OCI-LY7 (cell line): ENCODE data around the gene MYH7. TPM values are rescaled to one million over a fixed set of nuclear protein-coding genes. Genes with fewer than 3 reads are reported as not detected.
"Not testable (repeated sequence)": the region's sequence is repeated elsewhere in the genome, so short reads cannot be mapped to it uniquely, and the experiment has no call there.

Experiments
- BruUV-seq: library from RNA; stranded (reverse); fragments of 400-500 nt; replicated peaks from 2 replicates; lab custom pipeline; 2021; lab: Mats Ljungman, UMichigan
- CTCF ChIA-PET: fragments of 300-600 bp; sonication (Branson Sonifier 250); formaldehyde crosslinking; loops from one replicate; lab custom pipeline; 2022; ENCODE audit warnings: antibody characterized with exemption; ENCODE audit not compliant: unreplicated experiment; lab: Charles Lee
- POLR2A ChIA-PET: fragments of 300-600 bp; sonication (Branson Sonifier 250); formaldehyde crosslinking; loops from one replicate; lab custom pipeline; 2022; ENCODE audit warnings: antibody characterized with exemption; lab: Charles Lee
- DNase-seq: peaks from one replicate; pipeline ENCODE4 v3.0.0-alpha.2; 2015; ENCODE audit warnings: low spot score
- H2AFZ ChIP-seq: fragments of 200-600 bp; sonication (generic), shearing (Covaris generic); 2 replicates; pipeline ENCODE4 v1.6.1; 2014; ENCODE audit warnings: mild to moderate bottlenecking, antibody characterized with exemption, low read length, moderate library complexity
- H3K27ac ChIP-seq: fragments of 200-600 bp; sonication (generic); 2 replicates; pipeline ENCODE4 v1.5.1; 2014; ENCODE audit warnings: mixed run types, low read depth, mild to moderate bottlenecking, moderate library complexity, low read length, inconsistent platforms; ENCODE audit not compliant: poor library complexity, severe bottlenecking
- H3K36me3 ChIP-seq: fragments of 200-600 bp; sonication (generic); 2 replicates; pipeline ENCODE4 v1.6.1; 2014; ENCODE audit warnings: mild to moderate bottlenecking, antibody characterized with exemption, low read length, moderate library complexity, mixed read lengths; ENCODE audit not compliant: insufficient read depth
- H3K4me1 ChIP-seq: fragments of 200-600 bp; sonication (generic); 2 replicates; pipeline ENCODE4 v1.5.1; 2014; ENCODE audit warnings: mild to moderate bottlenecking, low read length; ENCODE audit not compliant: insufficient read depth, poor library complexity, severe bottlenecking
- H3K4me2 ChIP-seq: fragments of 200-600 bp; sonication (generic); 2 replicates; pipeline ENCODE4 v1.6.1; 2014; ENCODE audit warnings: mild to moderate bottlenecking, low read length
- H3K4me3 ChIP-seq: fragments of 200-600 bp; sonication (generic); 2 replicates; pipeline ENCODE4 v1.5.1; 2014; ENCODE audit warnings: mild to moderate bottlenecking, low read depth, low read length; ENCODE audit not compliant: poor library complexity, severe bottlenecking
- H3K79me2 ChIP-seq: fragments of 200-600 bp; sonication (generic); 2 replicates; pipeline ENCODE4 v1.6.1; 2016; ENCODE audit warnings: low read depth, mild to moderate bottlenecking, low read length, moderate library complexity, mixed read lengths; ENCODE audit not compliant: insufficient read depth
- H3K9me2 ChIP-seq: fragments of 200-600 bp; sonication (generic); 2 replicates; pipeline ENCODE4 v1.6.1; 2016; ENCODE audit warnings: mild to moderate bottlenecking, low read length, mixed read lengths; ENCODE audit not compliant: insufficient read depth
- H3K9me3 ChIP-seq: fragments of 200-600 bp; sonication (generic); 2 replicates; pipeline ENCODE4 v1.6.1; 2014; ENCODE audit warnings: mild to moderate bottlenecking, mixed run types, low read length, mixed read lengths
- H4K20me1 ChIP-seq: fragments of 200-600 bp; sonication (generic); 2 replicates; pipeline ENCODE4 v1.6.1; 2014; ENCODE audit warnings: mild to moderate bottlenecking, antibody characterized with exemption, low read length, moderate library complexity, mixed read lengths; ENCODE audit not compliant: insufficient read depth
- CTCF ChIP-seq: fragments of 200-600 bp; sonication (generic); conservative IDR thresholded peaks from 2 replicates; pipeline ENCODE4 v1.5.1; 2014; ENCODE audit warnings: mild to moderate bottlenecking, antibody characterized with exemption, low read length, moderate library complexity, mixed read lengths
- EZH2phosphoT487 ChIP-seq: fragments of 200-600 bp; sonication (generic); IDR thresholded peaks from 2 replicates; pipeline ENCODE4 v1.6.1; 2018; ENCODE audit warnings: low read depth, borderline replicate concordance, mild to moderate bottlenecking, mixed run types, antibody characterized with exemption, low read length, moderate library complexity, mixed read lengths
- intact Hi-C: fragments of 100-400 bp; cut with micrococcal nuclease; formaldehyde crosslinking; loops from one replicate; pipeline ENCODE4 v1.10.0; 2022; ENCODE audit not compliant: unreplicated experiment
- total RNA-seq, 2 experiments: library from RNA; depleted of rRNA in 1 of 2; stranded (reverse); fragments of >200 nt in 1 of 2; shearing (Covaris generic) in 1 of 2; gene quantifications; 2 replicates each; pipeline ENCODE4 v1.2.3, GENCODE V29; 2014 to 2022

Gene MYH7
- total RNA-seq, 2 experiments from 2014 or later: not detected

GRCh38 chr14:23402296-23403138, 32.9 kb downstream of the MYH7 start:
- no peaks in the 10 kb centered on the region for H3K9me2 ChIP-seq
- no peaks in the 10 kb centered on the region for H3K9me3 ChIP-seq
- no peak for DNase-seq
- POLR2A ChIA-PET: interaction anchor here (0.5 kb wide), 1 partner anchor 197 kb away, joined by 6 read pairs; no protein-coding TSS in a partner anchor
- no peak overlapping the region for H3K4me2 ChIP-seq
- BruUV-seq: no TSS peak
- no peak overlapping the region for H3K4me3 ChIP-seq
- TF ChIP-seq EZH2phosphoT487 (no peak), CTCF (no peak)
- no peak overlapping the region for H2AFZ ChIP-seq
- CTCF ChIA-PET: no interaction called here
- no peak overlapping the region for H3K27ac ChIP-seq
- no peaks in the 10 kb centered on the region for H4K20me1 ChIP-seq
- H3K4me1 ChIP-seq: no peaks in the 10 kb centered on the region
- no peaks in the 10 kb centered on the region for H3K36me3 ChIP-seq
- intact Hi-C loops: no loop called here
- H3K79me2 ChIP-seq: no peaks in the 10 kb centered on the region

- DNase-seq: no peak
- no peaks in the 10 kb centered on the region for H3K9me2 ChIP-seq
- H3K36me3 ChIP-seq: no peaks in the 10 kb centered on the region
- no peak overlapping the region for H3K27ac ChIP-seq
- H3K4me2 ChIP-seq: no peak overlapping the region
- no TSS peak for BruUV-seq
- intact Hi-C loops: no loop called here
- no peaks in the 10 kb centered on the region for H4K20me1 ChIP-seq
- H3K4me1 ChIP-seq: no peaks in the 10 kb centered on the region
- CTCF ChIA-PET: no interaction called here
- no peaks in the 10 kb centered on the region for H3K79me2 ChIP-seq
- no peak for TF ChIP-seq CTCF
- TF ChIP-seq EZH2phosphoT487: no peak
- no peaks in the 10 kb centered on the region for H3K9me3 ChIP-seq
- H2AFZ ChIP-seq: no peak overlapping the region
- POLR2A ChIA-PET: no interaction called here
- H3K4me3 ChIP-seq: no peak overlapping the region
Measured at GRCh38 chr14:23401291-23401690, 34.2 kb downstream of the MYH7 start.

GRCh38 chr14:23400496-23401149, 34.8 kb downstream of the MYH7 start:
- H3K4me2 ChIP-seq, H3K4me1 ChIP-seq, H4K20me1 ChIP-seq, H3K9me3 ChIP-seq, DNase-seq, H3K36me3 ChIP-seq, H3K4me3 ChIP-seq, H3K27ac ChIP-seq, BruUV-seq, intact Hi-C loops, H2AFZ ChIP-seq, H3K9me2 ChIP-seq, POLR2A ChIA-PET, H3K79me2 ChIP-seq: not testable (repeated sequence)
- CTCF ChIA-PET: interaction anchor here (0.6 kb wide), 1 partner anchor 37 kb away, joined by 3 read pairs; no protein-coding TSS in a partner anchor
